GM10847 (cell line): ENCODE measurements around the gene RERE.

ENCODE experiments used
- POLR2A ChIP-seq: IDR thresholded peaks from 2 replicates; pipeline ENCODE4 v1.6.1; 2011; ENCODE audit not compliant: insufficient read length; ENCODE audit errors: extremely low read depth

Gene RERE

DNA sequence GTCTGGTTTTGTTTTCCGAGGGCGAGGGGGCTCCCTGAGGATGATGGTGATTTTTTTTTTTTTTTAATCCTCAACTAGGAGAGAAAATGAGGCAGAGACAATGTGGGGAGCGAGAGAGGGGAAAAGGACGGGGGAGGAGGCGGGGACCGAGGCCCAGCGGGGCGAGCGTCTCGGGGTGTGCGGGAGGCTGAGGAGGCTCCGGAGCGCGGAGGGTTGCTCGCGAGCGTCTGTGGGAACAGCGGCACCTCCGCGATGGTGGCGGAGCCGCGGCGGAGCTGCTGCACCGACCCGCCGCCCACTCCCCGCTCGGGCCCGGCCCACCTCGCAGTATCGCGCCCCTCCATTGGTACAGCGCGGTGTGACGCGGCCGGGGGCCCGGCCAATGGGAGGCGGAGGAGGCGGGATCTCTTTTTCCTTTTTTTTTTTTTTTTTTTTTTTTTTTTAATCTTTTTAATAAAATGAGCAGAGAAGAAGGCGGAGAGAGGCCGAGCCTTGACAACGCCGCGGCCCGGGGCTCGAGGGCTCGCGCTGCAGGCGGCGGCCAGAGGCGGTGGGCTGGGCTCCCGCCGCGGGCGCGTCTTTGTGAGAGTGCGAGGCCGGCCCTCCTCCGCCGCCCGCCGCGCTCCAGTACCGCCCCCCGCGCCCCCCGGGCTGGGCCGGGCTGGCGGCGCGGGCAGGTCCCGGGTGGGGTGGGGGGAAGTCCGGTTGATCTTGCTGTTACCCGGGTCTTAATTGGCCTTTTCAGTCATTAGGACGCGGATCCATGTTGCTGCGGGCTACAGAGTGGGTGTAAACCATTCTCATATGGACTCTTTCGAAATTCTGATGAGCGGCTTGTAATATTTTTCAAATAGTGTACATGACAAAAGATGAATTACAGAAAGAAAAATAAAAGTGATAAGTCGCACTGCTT, at the start of gene RERE:
Gene RERE (minus strand): TSS at position 229 of the 913 bp plus-strand sequence.
- TF ChIP-seq POLR2A: peak; percentile 87

- TF ChIP-seq POLR2A: no peak
Observed at GRCh38 chr1:8866792-8867415, 49.5 kb upstream of the RERE start.

DNA sequence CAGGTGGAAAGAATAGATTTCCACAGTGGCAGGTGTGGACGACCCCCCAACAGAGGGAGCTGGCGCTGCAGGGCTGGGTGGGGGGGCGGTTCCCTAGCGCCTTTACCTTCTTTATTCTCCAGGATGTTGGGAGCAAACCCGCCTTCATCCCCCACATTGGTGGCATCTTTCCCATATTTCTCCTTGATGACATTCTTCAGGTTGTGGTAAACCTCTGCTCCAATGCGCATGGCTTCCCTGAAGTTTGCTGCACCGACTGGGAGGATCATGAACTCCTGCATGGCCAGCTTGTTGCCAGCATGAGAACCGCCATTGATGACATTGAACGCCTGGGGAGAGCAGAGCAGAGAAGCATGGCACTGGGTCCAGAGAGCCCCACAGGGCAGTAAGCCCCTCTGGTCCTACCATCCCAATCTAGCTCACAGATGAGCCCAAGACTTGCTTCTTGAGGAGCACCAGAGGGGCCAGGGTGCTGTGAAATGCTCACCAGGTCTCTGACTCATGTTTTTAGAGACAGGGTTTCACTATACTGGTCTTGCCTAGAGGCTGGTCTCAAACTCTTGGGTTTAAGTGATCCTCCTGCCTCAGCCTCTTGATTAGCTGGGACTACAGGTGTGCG, 48.8 kb upstream of the RERE start:
- no peak for TF ChIP-seq POLR2A

- TF ChIP-seq POLR2A: no peak
Observed at GRCh38 chr1:8864713-8865344, 47.4 kb upstream of the RERE start.

- TF ChIP-seq POLR2A: no peak
Observed at GRCh38 chr1:8863794-8864233, 46.4 kb upstream of the RERE start.

- no peak for TF ChIP-seq POLR2A
Observed at GRCh38 chr1:8863138-8863537, 45.7 kb upstream of the RERE start.

- TF ChIP-seq POLR2A: no peak
Observed at GRCh38 chr1:8862528-8862927, 45.1 kb upstream of the RERE start.

DNA sequence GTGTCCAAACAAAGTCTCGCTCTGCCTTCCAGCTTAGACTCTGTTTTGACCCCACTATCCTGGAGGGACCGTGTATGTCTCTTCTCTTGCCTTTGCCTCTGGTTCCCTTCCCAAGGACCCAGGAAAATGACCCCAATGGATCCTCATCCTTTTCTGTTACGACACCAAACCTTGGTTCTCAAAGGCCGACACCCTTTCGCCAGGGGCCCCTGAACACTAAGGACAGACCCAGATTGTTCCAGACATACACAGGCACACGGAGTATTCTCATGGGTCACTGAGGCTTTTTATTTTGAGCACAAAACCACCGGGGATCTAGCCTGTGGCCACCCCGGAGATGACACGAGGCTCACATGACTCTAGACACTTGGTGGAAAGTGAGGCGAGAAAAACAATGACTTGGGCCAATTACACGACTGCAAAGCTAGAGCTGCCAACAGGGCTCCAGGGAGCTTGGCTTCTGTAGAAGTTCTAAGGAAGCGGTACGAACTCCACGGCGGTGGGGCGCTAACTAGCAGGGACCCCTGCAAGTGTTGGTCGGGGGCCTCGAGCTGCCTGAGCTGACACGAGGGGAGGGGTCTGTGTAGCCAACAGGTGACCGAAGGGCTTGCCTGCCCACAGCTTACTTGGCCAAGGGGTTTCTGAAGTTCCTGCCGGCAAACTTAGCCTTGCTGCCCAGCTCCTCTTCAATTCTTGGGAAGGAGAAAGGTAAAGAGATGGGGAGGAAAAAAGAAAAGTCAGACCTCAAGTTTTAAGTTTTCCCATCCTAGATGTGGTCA, 43.5 kb upstream of the RERE start:
- TF ChIP-seq POLR2A: no peak

DNA sequence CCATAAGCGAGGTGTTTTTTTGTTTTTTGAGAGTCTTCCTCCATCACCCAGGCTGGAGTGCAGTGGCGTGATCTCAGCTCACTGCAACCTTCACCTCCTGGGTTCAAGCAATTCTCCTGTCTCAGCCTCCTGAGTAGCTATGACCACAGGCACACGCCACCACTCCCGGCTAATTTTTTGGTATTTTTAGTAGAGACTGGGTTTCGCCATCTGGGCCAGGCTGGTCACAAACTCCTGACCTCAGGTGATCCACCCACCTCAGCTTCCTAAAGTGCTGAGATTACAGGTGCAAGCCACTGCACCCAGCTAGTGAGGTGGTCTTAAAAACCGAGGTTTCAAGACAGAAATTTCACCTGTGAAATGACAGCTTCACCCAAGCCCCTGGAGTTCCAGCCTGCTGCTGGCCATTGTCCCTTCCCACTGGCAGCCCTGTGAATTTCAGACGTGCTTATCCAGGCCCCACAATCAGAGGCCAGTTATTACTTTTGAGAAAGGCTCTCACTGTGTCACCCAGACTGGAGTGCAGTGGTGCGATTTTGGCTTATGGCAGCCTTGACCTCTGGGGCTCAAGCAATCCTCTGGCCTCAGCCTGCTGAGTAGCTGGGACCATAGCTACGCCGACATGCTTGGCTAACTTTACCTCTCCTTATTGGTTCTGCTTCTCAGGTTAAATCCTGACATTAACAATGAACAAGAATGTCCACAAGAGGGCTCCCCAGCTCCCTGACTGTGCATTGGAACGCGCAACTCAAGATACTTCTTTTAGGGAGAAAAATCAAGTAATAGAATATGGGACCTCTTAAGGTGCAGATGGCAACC, 41.7 kb upstream of the RERE start:
- TF ChIP-seq POLR2A: no peak

DNA sequence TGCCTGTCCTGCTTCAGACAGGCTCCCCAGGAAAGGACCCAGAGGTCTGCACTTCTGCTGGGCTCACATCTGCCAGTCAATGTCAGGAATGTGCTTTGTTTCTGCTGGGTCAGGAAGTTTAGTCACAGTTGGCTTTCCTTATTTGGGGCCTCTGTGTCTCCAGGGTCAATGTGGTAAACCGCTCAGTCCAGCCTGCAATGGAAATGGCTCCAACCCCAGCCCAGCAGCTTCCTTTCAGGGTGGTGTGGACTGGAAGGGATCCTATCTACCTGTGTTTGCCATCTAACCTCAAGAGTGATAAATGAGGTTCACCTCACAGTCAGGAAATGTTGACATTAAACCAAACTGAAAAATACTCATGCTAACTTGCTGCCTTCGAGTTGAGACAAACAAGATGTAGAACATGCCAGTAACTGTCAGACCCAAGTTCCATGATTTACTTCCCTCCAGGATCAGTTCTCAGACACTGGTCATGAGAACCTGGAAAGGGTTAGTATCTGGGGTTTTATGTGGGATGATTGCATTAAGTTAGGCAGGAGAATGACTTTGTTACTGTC, 40.8 kb upstream of the RERE start:
- TF ChIP-seq POLR2A: no peak

GRCh38 chr1:8856689-8857412, 39.4 kb upstream of the RERE start:
- no peak for TF ChIP-seq POLR2A

DNA sequence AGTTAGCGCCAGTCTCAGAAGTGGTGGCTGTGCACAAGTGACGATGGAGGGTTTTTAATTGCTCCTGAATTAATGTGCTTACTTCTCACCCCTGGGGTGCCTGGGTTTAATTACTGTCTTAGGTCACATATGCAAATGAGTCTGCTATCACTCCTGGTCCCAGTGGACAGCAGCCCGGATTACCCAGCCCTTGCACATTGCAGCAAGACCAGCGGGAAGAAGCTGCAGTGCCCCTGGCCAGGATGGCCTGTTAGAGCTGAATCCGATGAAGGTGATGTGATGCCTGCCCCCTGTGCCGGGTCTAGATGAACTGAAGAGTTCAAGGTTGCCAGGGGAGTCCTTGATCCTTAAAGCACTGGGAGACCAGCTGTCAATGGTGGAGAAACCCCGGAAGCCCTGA, 36.8 kb upstream of the RERE start:
- no peak for TF ChIP-seq POLR2A

DNA sequence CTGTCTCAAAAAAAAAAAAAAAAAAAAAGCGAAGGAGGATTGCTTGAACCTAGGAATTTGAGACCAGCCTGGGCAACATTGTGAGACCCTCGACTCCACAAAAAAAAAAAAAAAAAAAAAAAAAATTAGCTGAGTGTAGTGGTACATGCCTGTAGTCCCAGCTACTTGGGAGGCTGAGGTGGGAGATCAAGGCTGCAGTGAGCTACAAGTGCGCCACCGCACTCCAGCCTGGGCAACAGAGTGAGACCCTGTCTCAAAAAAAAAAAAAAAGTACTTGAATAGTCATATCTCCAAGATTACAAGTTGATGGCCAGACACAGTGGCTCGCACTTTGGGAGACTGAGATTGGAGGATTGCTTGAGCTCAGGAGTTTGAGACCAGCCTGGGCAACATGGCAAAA, 33.6 kb upstream of the RERE start:
- TF ChIP-seq POLR2A: no peak
